Duodenal mucosa (tissue), 2 donors: Measurements from ENCODE around the gene C19orf73.
"Not testable (repeated sequence)": the region's sequence is repeated elsewhere in the genome, so short reads cannot be mapped to it uniquely, and the experiment has no call there.

Experiments used
- H3K27ac ChIP-seq: one replicate; pipeline ENCODE4 v1.7.0; 2013; ENCODE audit warnings: low read depth, low read length
- H3K27me3 ChIP-seq, 2 donors: one replicate each; pipeline ENCODE4 v1.7.0; 2013; ENCODE audit warnings: low read length in 2 of 2, control low read depth in 1 of 2; ENCODE audit not compliant: insufficient read depth in 2 of 2, control insufficient read depth in 1 of 2
- H3K36me3 ChIP-seq, 2 donors: one replicate each; pipeline ENCODE4 v1.7.0; 2013; ENCODE audit warnings: low read length in 2 of 2, control low read depth in 1 of 2; ENCODE audit not compliant: insufficient read depth in 2 of 2, control insufficient read depth in 1 of 2
- H3K4me1 ChIP-seq, 2 donors: one replicate each; pipeline ENCODE4 v1.7.0; 2013; ENCODE audit warnings: low read length in 2 of 2, control low read depth in 1 of 2; ENCODE audit not compliant: insufficient read depth in 2 of 2, control insufficient read depth in 1 of 2
- H3K4me3 ChIP-seq, 2 donors: one replicate each; pipeline ENCODE4 v1.7.0; 2013; ENCODE audit warnings: low read length in 2 of 2, low read depth in 1 of 2
- H3K9ac ChIP-seq, 2 donors: one replicate each; pipeline ENCODE4 v1.7.0; 2013; ENCODE audit warnings: low read length in 2 of 2, low read depth in 1 of 2
- H3K9me3 ChIP-seq, 2 donors: one replicate each; pipeline ENCODE4 v1.7.0; 2013; ENCODE audit warnings: low read length in 2 of 2, control low read depth in 1 of 2; ENCODE audit not compliant: control insufficient read depth in 1 of 2

The C19orf73 gene

GRCh38 chr19:49148784-49149651 is 30.1 kb upstream of the C19orf73 start:
- peak overlapping the region; percentile 98 to 99 for H3K9ac ChIP-seq
- peak overlapping the region; percentile 88 to 97 for H3K4me3 ChIP-seq
- peaks cover 0 to 5% of the 10 kb centered on the region in 2 donors for H3K27me3 ChIP-seq
- no peaks in the 10 kb centered on the region for H3K9me3 ChIP-seq
- H3K4me1 ChIP-seq: peaks cover 42 to 43% of the 10 kb centered on the region in 2 donors
- H3K36me3 ChIP-seq: no peaks in the 10 kb centered on the region
- H3K27ac ChIP-seq: peak overlapping the region; percentile 97

GRCh38 chr19:49148044-49148682 is 29.2 kb upstream of the C19orf73 start:
- peaks cover 0 to 5% of the 10 kb centered on the region in 2 donors for H3K27me3 ChIP-seq
- peak overlapping the region; percentile 58 for H3K27ac ChIP-seq
- peak overlapping the region; percentile 57 to 61 for H3K9ac ChIP-seq
- no peaks in the 10 kb centered on the region for H3K36me3 ChIP-seq
- H3K4me3 ChIP-seq: peak overlapping the region; percentile 88 to 97
- peaks cover 42 to 44% of the 10 kb centered on the region in 2 donors for H3K4me1 ChIP-seq
- no peaks in the 10 kb centered on the region for H3K9me3 ChIP-seq

GRCh38 chr19:49146408-49146770 is 27.4 kb upstream of the C19orf73 start:
- not testable (repeated sequence) for H3K27ac ChIP-seq, H3K36me3 ChIP-seq, H3K27me3 ChIP-seq, H3K9ac ChIP-seq, H3K9me3 ChIP-seq
- Histone ChIP-seq H3K4me1 (peaks cover 42 to 44% of the 10 kb centered on the region in 2 donors), H3K4me3 (peak overlapping the region in 1 of 2 donors; percentile 7)

GRCh38 chr19:49145573-49146407 is 26.8 kb upstream of the C19orf73 start:
- no peaks in the 10 kb centered on the region for H3K36me3 ChIP-seq
- H3K9ac ChIP-seq: no peak overlapping the region
- no peaks in the 10 kb centered on the region for H3K9me3 ChIP-seq
- no peak overlapping the region for H3K27ac ChIP-seq
- H3K4me3 ChIP-seq: peak overlapping the region in 1 of 2 donors; percentile 7
- H3K27me3 ChIP-seq: peaks cover 0 to 5% of the 10 kb centered on the region in 2 donors
- H3K4me1 ChIP-seq: peaks cover 38 to 40% of the 10 kb centered on the region in 2 donors

GRCh38 chr19:49142866-49143335 is 24.0 kb upstream of the C19orf73 start:
- Histone ChIP-seq H3K4me3 (peak overlapping the region; percentile 72 to 76), H3K9ac (peak overlapping the region in 1 of 2 donors; percentile 47), H3K4me1 (peaks cover 18 to 20% of the 10 kb centered on the region in 2 donors), H3K36me3 (no peaks in the 10 kb centered on the region), H3K27me3 (no peaks in the 10 kb centered on the region), H3K9me3 (no peaks in the 10 kb centered on the region), H3K27ac (no peak overlapping the region)

GRCh38 chr19:49141352-49141751 is 22.4 kb upstream of the C19orf73 start:
- H3K4me3 ChIP-seq: no peak overlapping the region
- no peaks in the 10 kb centered on the region for H3K36me3 ChIP-seq
- H3K4me1 ChIP-seq: peaks cover 16 to 18% of the 10 kb centered on the region in 2 donors
- H3K9me3 ChIP-seq: no peaks in the 10 kb centered on the region
- H3K27ac ChIP-seq: no peak overlapping the region
- H3K27me3 ChIP-seq: no peaks in the 10 kb centered on the region
- H3K9ac ChIP-seq: no peak overlapping the region

GRCh38 chr19:49140951-49141350 is 22.0 kb upstream of the C19orf73 start:
- H3K27me3 ChIP-seq: no peaks in the 10 kb centered on the region
- H3K4me3 ChIP-seq: no peak overlapping the region
- no peaks in the 10 kb centered on the region for H3K9me3 ChIP-seq
- H3K36me3 ChIP-seq: no peaks in the 10 kb centered on the region
- H3K27ac ChIP-seq: no peak overlapping the region
- no peak overlapping the region for H3K9ac ChIP-seq
- H3K4me1 ChIP-seq: peaks cover 12 to 14% of the 10 kb centered on the region in 2 donors

GRCh38 chr19:49136771-49137171 is 17.8 kb upstream of the C19orf73 start:
- peak overlapping the region; percentile 32 for H3K27ac ChIP-seq
- H3K27me3 ChIP-seq: no peaks in the 10 kb centered on the region
- no peaks in the 10 kb centered on the region for H3K36me3 ChIP-seq
- H3K9me3 ChIP-seq: no peaks in the 10 kb centered on the region
- peaks cover 0 to 11% of the 10 kb centered on the region in 2 donors for H3K4me1 ChIP-seq
- H3K9ac ChIP-seq: no peak overlapping the region
- H3K4me3 ChIP-seq: no peak overlapping the region

- Histone ChIP-seq H3K9me3 (no peaks in the 10 kb centered on the region), H3K4me1 (peaks cover 0 to 11% of the 10 kb centered on the region in 2 donors), H3K36me3 (no peaks in the 10 kb centered on the region), H3K27me3 (no peaks in the 10 kb centered on the region), H3K9ac (no peak overlapping the region), H3K4me3 (no peak overlapping the region), H3K27ac (no peak overlapping the region)
These were observed 16.7 kb upstream of the C19orf73 start for GRCh38 chr19:49135686-49136085.
